SK-N-SH treated with all-trans-retinoic acid at 6 μM for 48 hours (cell line): ENCODE data around the gene AS3MT.

Source experiments
- GLIS3 ChIP-seq: fragments of 250-450 bp; sonication (Bioruptor Pico); IDR thresholded peaks from 2 replicates; pipeline ENCODE4 v1.5.0; 2020; ENCODE audit warnings: mild to moderate bottlenecking, moderate library complexity
- SNAI2 ChIP-seq: fragments of 250-450 bp; sonication (Bioruptor Pico); IDR thresholded peaks from 2 replicates; pipeline ENCODE4 v1.5.0; 2020; ENCODE audit warnings: mild to moderate bottlenecking, moderate library complexity
- TF ChIP-seq, protein P1 (sequence below): fragments of 250-450 bp; sonication (Bioruptor Pico); IDR thresholded peaks from 2 replicates; pipeline ENCODE4 v1.5.1; 2020; ENCODE audit warnings: low read depth, mild to moderate bottlenecking, moderate library complexity
- TF ChIP-seq, protein P2 (sequence below): fragments of 250-450 bp; sonication (Bioruptor Pico); IDR thresholded peaks from 2 replicates; pipeline ENCODE4 v1.8.0; 2020; ENCODE audit warnings: mild to moderate bottlenecking, moderate library complexity, borderline replicate concordance

DNA sequence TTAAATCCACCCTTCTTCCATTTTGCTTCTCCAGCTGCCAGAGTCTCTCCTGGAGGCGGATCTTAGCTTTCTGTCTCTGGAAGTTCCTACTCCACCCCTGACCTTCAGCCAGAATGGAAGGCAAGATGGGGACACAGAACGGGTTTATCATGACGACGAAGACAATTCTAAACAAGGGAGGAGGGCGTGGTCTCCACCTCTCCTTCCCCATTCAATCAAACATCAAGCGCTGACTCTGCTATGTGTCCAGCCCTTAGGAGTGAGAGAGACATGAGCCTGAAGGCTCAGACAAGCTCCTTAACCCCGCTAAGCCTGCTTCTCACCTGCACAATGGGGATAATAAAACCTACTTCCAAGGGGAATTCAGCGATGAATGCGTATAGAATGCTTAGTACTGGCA, 35.1 kb upstream of the AS3MT start:
- TF ChIP-seq, protein P1, sequence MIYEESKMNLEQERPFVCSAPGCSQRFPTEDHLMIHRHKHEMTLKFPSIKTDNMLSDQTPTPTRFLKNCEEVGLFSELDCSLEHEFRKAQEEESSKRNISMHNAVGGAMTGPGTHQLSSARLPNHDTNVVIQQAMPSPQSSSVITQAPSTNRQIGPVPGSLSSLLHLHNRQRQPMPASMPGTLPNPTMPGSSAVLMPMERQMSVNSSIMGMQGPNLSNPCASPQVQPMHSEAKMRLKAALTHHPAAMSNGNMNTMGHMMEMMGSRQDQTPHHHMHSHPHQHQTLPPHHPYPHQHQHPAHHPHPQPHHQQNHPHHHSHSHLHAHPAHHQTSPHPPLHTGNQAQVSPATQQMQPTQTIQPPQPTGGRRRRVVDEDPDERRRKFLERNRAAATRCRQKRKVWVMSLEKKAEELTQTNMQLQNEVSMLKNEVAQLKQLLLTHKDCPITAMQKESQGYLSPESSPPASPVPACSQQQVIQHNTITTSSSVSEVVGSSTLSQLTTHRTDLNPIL, result no peak
- TF ChIP-seq SNAI2 (CRISPR knock-in tag) (no peak), GLIS3 (CRISPR knock-in tag) (no peak)
- TF ChIP-seq, protein P2, sequence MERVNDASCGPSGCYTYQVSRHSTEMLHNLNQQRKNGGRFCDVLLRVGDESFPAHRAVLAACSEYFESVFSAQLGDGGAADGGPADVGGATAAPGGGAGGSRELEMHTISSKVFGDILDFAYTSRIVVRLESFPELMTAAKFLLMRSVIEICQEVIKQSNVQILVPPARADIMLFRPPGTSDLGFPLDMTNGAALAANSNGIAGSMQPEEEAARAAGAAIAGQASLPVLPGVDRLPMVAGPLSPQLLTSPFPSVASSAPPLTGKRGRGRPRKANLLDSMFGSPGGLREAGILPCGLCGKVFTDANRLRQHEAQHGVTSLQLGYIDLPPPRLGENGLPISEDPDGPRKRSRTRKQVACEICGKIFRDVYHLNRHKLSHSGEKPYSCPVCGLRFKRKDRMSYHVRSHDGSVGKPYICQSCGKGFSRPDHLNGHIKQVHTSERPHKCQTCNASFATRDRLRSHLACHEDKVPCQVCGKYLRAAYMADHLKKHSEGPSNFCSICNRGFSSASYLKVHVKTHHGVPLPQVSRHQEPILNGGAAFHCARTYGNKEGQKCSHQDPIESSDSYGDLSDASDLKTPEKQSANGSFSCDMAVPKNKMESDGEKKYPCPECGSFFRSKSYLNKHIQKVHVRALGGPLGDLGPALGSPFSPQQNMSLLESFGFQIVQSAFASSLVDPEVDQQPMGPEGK (CRISPR knock-in tag), result no peak
